COLO829 (cell line): ENCODE data around the gene MRAS.
"Not testable (repeated sequence)": the region's sequence is repeated elsewhere in the genome, so short reads cannot be mapped to it uniquely, and the experiment has no call there.

Experiments
- DNase-seq: peaks from one replicate; pipeline ENCODE4 v3.0.0; 2012; ENCODE audit warnings: low spot score

MRAS gene

DNA sequence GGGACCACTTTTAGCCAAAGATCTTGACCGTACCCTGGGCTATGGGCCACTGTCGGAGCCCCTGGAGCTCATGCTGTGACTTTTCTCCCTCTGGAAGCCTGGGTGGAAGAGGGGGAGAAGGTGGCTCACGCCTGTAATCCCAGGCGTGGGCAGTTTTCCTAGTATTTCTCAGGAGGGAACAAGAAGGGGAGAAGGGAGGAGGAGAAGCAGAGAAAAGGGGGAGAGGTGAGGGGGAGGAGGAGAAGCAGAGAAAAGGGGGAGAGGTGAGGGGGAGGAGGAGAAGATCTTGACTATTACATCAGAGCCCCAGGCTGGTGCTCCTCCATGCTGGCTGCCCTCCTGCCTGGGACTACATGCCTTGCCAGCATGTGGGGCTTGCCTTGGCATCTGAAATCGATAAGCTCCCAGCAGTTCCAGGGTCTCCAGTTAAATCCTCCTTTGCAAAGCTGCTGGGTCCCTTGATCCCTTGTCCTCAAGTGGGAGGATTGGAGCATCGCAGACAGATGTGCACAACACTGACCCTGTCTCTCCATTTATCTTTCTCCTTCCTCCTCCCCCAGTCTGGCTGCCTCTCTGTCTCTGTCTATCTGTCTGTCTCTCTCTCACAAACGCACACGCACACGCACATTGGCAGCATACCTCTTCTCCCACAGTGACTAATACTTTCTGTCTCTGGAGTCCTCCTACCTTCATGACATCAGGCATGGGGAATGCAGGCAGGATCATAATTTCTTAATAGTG is 41.6 kb downstream of the MRAS start:
- peak; percentile 64 for DNase-seq

DNA sequence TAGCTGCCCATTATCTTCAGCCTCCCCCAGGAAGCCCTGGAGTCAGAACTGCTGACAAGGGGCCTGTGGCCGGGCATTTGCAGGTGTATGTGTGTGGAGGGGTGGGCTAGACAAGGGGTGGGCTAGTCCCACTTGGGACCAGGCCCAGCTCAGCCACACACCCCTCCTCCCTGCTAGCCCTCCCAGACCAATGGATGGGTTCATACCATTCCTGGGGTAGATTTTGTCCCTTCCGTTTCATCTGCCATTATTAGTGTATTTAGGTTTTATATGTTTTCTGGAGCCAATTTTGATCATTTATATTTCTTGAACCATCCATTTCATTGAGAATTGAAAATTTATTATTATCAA is 42.2 kb downstream of the MRAS start:
- no peak for DNase-seq

DNA sequence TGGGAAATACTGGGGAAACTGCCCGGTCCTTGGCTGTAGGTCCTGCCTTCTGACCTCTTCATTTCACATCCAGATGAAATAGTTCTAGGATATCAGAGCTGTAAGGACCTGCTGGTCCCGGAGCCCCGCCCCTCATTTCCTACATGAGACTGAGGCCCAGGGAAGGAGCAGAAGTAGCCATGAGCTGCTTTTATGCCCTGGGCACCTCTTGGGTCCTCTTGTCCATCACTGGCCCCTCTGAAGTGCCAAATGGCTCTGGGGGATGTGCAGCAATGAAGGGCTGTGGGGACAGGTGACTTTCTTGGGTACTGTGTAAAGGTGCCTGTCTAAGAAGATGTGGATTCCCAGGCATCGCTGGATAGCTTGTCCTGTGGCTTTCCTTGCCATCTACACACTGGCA is 45.8 kb downstream of the MRAS start:
- DNase-seq, result no peak

DNA sequence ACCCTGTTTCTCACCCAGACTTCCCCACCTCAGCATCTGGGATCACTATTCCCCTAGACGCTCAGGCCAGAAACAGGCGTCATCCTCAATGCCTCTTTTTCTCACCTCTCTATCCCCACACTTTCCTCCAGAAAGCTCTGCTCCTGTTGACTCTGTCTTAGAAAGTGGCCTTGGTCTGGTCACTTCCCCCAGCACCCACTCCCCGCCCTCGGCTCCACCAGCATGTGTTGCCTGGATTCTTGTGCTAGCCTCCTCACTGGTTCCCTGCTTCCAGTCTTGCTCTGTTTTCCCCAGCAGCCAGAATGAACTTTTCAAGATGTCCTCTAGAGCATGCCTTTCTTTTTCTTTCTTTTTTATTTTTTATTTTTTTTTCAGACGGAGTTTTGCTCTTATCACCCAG is 46.3 kb downstream of the MRAS start:
- DNase-seq, result no peak

DNA sequence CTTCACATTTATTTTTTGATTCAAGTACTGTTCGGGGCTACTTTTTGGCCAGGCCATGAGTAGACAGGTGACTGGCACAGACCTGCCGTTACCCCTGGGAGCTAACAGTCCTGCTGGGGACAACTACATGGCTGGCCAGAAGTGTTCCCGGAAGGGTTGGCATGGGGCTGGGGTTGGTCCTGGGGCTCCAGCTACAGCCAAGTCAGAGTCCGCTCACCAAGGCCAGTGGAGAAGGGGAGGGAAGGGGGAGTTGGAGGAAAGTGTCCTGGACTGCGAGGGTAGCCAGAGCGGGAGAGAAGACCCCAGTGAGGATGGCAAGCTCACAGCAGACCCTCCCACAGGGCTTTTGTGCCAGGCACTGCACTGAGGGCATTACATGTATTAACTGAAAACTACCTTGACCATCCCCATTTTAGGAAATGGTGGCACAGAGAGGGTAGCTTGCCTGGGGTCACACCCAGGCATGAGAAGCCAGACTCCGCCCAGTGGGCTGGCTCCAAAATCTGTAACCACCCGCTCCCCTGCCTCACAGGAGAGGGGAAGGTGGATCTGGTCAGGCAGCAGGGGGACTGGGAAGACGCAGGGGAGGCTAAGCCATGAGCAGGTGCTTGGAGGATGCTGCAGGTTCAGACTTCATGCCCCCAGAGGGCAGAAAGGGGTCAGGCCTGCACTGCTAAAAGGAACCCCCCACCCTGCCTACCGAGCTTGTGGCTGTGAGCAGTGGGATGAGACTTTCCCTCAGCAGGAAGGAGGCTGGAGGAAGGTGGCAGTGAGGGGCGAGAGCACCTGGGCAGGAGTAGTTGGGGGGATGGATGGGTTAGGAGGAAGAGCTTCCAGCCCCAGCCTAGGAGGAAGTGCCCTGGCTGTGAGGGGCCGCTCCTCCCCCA is 47.7 kb downstream of the MRAS start:
- no peak for DNase-seq

DNA sequence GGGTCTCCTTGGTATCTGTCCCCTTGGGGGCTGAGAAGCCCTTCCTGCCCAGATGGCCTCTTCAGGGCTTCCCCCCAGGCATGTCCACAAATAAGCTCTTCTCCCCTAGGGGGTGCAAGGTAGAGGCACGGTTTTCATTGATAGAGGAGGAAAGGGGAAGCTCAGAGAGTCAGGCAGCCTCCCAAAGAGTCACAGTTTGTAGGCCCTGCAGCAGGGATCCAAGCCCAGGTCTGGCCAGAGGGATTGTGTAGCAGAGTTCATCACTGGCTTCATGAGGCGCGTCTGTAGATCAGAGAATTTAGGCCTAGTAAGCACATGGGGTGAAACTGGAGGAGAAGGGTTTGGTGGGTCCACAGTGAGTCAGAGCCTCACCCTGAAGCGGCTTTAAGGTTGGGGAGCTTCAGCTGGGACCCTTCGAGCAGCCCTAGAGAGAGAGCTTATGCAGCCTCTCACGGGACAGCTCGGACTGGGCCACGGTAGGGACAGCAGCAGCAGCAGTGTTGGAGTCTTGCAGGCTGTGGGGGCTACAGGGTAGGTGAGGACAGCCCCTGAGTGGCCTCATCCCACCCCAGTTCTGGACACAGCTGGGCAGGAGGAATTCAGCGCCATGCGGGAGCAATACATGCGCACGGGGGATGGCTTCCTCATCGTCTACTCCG is 48.5 kb downstream of the MRAS start:
- DNase-seq, result no peak

DNA sequence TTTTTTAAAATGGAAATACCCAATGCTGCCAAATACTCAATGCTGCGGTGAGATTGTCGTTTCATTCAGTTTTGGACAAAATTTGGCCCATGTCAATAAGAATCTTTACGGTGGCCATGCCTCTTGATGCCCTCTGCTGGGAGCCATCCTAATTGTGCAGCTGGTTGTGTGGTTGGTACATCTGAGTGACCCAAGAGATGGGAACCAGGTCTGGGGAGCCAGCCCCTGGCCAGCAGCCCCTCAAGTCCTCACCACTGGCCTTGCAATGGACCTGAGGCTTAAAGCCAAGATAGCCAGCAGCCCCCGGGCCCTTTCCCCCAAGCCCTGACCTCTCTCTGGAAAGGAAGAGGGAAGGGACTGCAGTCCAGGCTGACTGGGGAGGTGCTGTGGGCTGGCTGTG is 49.6 kb downstream of the MRAS start:
- DNase-seq, result no peak

DNA sequence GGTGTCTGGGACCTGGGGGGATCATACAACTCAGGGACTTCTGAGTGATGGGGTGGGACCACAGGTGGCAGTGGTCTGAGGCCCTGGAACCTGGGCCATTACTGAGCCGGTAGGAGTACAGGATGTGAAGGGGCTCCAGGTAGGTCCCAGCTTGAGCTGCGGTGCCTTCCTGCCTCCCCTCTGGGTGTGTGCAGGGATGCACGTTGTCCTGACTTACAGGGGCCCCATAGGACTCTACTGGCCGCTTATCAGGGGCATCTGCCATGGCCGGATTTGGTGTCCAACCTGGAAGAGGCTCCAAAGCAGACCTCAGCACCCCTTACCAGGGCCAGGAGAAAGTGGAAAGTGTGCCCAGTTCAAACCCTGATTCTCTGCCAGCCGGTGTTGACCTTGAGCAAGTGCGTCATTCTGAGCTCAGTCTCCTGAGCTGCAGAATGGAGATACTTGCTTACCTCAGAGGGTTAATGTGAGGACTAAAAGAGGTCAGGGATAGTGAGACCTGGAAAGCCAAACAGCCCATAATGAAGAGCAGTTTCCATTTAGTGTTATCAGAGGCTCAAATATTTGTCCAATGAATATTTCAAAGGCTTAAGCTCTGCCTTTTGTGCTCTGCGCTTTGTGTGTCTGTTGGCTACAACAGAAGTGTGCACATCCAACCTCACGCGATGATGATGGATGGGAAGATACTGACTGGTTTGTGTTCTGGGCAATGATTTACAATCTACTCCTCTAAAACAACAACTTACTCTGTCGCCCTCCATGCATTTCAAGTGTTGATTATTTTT is 50.6 kb downstream of the MRAS start:
- DNase-seq, result no peak

DNA sequence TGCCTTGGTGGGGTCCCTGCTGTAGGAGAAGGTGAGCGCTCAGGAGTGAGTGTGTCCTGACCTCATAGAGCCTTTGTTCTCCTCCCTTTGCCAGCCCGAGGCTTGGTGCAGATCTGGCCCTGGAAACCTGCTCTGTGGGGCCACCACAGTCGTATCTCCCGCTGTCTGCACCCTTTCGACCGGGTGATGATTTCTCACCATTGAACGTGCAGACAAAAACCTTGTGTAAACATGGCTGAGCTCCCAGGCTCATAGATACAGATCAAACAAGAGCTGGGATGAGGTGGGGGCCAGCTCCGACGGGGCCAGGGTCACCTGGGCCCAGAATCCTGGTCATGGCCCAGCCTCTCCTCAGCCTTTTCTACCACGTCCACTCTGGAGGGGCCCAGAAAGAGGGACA is 51.4 kb downstream of the MRAS start:
- DNase-seq, result no peak

DNA sequence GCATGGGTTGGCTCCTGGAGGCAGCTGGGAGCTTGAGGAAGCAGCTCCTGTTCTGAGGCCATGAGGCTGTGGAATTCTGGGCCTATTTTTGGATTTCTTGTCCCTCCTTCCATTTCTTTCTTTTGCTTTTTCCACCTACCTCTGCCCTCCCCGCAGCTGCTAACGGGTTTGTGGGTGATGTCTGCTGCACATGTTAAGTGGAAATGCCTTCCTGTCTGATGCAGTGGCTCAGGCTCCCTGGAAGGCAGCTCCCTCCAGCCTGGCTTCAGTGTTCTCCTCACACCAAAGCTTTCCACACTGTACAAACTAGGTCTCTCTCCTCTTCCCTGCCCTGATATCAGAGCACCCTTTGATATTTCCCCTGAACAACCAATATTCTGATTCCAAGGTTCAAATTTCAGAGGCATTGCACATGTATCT is 52.3 kb downstream of the MRAS start:
- no peak for DNase-seq

DNA sequence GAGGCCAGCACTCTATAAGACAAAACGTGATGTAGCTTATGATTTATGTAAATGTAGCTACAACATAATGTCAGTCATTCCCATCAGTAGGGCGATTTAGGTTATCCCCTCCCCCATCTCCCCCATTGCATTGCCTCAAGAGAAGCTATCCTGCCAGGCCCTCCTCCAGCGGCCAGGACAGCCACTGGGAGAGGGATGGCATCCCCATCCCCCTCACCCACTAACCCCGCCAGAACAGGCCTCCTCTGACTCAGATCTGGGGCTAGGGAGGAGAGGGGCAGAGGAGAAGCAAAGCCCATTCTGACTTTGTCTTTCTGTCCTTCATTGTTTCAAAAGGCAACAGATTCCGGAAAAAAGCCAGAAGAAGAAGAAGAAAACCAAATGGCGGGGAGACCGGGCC is 53.5 kb downstream of the MRAS start:
- DNase-seq, result no peak

DNA sequence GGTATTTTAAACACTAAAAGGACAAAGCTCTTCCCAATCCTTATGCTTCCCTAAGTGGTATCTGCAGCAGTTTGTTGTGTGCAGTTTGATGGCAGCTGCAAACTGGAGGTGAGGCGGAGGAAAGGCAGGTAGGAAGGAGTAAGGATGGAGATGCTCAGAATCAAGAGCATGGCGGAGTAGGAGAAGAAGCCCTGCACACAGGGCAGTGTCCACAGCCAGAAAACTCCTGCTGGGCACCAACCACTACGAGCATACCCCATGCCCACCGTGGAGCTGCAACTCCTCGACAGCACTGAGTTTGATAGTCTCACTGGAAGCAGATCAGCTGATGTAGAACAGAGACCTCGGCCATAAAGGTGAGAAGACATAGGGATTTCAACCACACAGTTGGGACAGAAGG is 55.7 kb downstream of the MRAS start:
- no peak for DNase-seq

DNA sequence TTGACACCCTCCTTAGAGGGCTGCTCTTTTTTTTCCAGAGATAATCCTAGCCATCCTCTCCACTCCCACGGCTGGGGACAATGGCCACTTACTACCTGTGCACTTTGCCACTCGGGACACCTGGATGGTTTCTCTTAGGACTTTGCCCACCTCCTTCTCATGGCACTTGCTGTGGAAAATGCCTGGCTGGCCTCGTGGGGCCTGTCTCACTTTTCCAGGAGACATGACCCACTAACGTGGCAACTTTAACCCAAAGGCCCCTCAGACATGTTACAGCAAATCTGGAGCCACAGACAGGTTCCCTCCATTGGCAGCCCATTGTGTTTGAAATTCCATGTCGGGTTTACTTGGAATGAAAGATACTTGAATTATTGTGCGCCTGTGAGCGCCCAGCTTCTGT is 56.6 kb downstream of the MRAS start:
- DNase-seq, result no peak

DNA sequence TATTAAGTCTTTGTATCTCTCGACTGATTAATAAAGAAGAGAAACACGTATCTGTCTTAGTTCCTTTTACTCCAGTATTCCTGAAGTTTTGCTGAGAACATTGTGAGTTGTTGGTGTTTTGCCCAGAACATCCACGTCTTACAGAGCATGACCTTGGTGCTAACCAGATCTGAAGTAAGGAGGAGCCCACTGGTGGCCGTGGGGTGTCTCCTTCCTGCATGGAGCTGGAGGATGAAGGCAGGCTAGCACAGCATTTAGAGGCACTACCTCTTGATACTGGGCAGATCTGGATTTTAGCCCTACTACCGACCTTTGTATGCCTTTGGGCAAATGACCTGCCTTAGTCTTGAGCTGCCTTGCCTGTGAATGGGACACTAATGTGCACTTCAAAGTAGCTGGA is 57.1 kb downstream of the MRAS start:
- no peak for DNase-seq

DNA sequence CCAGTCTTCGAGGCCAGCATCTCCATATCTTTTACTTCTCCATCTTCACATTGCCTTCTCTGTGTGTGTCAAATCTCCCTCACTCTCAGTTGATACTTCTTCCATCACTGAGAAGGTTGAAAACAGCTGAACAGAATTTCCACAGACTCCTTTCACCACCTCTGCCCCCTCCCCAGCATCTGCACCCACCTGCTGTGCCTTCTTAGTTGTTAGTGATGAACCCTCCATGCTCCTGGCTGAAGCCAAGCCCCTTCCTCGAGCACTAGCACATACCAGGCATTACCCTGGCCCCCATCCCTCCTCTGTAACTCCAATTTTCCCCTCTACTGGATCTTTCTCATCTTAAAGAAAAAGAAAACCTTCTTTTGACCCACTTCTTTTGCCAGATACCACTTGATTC is 58.2 kb downstream of the MRAS start:
- no peak for DNase-seq

DNA sequence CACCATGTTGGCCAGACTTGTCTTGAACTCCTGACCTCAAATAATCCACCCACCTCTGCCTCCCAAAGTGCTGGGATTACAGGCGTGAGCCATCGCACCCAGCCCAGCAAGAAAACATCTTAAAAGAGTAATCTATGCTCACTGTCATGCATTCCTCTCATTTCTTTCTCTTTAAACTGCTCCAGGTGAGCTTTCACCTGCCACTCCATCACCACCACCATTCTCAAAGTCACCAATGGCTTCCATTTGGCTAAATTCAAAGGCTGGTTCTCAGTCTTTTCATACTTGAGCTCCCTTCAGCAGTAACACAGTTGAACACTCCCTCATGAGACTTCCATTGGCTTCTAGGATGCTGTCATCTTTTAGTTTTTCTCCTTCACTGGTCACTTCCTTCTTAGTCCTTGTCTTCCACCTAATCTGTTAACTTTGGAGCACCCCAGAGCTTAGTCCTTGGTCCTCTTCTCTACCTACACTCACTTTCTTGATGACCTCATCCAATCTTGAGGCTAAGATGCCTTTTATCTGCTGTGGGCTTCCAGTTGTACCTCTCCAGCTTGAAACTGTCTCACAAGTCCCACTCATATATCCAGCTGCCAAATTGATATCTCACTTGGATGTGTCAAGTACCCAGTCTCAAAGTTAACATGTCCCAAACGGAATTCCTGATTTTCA is 59.0 kb downstream of the MRAS start:
- no peak for DNase-seq

DNA sequence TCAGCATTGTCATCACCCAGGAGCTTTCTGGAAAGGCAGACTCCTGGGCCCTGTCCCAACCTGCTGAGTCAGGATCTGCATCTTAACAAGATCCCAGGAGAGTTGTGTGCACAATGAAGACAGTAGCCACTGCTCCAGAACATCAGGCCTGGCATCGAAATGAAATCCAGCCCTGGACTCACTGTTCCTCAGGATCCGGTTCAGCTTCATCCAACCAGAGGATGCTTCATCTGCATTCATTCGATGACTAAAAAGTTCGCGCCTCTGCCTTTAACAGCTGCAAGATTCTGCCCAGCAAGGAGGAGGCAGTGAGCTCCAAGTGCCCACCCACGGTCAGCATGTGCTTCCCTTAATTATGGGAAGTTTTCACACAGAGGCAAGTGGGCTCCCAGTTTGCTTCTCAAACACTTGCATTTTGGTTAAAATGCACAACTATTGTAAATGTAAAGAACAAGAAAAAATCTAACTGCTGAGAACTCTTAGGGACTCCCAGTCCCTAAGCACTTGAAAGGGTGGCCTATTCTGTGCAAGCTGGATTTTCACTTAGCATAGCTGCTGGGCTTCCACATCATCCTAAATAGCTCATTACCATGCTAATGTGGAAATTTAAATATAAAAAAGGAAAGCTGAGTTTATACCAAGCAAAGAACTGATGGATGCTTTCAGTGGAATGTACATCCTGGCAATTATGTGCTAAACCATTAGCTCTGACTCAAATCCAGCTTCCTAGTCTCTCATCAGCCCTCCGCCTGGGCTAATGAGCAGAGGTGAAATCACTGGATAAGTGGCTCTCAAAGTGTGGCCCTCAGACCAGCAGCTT is 60.6 kb downstream of the MRAS start:
- DNase-seq, result no peak

DNA sequence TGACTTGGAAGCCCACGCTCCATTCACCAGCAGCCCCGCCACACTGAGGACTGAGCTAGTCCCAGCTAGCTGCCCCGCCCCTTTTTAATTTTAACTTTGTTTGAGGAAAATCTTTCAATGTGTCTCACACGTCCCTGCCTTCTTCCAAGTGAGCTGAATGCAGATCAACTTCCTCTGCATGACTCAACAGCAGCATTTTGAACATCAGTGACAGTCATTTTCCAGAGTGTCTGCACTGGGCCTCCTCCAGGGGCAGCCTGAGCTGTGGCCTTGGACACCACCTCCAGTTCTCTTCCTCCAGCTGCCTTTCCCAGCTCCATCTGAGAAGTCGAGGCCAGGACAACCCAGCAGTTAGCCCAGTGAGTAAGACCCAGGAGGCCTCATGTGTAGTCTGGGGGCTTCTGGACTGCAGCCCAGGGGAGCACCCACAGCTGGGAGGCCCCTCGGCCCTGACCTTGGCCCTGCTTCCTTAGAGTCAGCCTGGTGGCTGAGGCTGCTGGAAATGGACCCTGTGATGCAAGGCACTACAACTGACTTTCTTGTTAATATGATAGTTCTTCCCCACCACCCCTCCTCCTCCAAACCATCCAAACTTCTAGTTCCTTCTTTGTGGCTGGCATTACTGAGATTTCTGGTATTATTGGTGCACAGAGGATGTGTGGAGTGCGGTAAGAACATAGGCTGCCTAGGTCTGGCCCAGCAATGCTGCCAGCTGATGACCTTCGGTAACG is 64.6 kb downstream of the MRAS start:
- DNase-seq, result no peak

DNA sequence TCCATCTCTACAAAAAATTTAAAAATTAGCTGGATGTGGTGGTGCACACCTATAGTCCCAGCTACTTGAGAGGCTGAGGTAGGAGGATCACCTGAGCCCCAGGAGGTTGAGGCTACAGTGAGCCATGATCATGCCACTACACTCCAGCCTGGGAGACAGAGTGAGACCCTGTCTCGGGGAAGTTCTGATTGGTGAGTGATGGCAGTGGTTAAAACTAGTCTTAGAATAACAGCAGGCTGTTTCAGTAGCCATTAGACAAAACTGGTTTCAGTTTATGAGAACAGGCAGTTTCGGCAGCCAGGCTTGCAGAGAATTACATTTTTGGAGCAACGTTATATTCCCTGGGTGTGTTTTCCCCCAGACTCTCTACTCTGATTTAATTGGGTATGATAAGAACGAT is 67.9 kb downstream of the MRAS start:
- not testable (repeated sequence) for DNase-seq

DNA sequence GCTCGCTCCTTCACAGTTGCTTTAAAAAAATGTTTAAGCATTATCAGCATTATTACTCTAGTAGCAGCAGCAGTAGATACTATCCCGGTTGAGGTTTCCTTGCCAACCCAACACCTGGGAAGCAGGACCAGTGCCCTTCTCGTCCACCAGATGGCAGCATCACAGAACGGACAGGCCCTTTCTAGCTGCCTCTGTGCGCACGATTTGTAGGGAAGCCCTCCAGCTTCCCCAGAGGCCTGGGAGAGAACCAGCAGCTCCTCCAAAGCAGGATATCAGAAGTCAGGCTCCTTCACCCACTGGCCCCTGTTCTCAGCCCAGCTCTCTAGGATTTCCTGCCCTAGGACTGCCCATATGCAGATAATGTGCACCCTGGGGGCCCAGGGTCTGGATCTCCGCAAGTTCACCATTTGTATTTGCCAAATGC is 69.2 kb downstream of the MRAS start:
- peak; percentile 92 for DNase-seq
